H54 (cell line): ENCODE measurements around the gene DDX41.
A peak's percentile ranks its signal among the peaks of the same experiment; 100 is the strongest.

Experiments
- DNase-seq: peaks from one replicate; pipeline ENCODE4 v3.0.0; 2011; ENCODE audit warnings: low spot score, mixed read lengths; ENCODE audit not compliant: insufficient read length
- FAIRE-seq: peaks from 3 replicates; lab custom pipeline; 2011; peaks lifted over from hg19 to GRCh38; lab: Jason Lieb, UNC
- POLR2A ChIP-seq: IDR thresholded peaks from 2 replicates; pipeline ENCODE4 v1.6.1; 2011; ENCODE audit warnings: low read depth, mild to moderate bottlenecking, low read length

The DDX41 gene

DNA sequence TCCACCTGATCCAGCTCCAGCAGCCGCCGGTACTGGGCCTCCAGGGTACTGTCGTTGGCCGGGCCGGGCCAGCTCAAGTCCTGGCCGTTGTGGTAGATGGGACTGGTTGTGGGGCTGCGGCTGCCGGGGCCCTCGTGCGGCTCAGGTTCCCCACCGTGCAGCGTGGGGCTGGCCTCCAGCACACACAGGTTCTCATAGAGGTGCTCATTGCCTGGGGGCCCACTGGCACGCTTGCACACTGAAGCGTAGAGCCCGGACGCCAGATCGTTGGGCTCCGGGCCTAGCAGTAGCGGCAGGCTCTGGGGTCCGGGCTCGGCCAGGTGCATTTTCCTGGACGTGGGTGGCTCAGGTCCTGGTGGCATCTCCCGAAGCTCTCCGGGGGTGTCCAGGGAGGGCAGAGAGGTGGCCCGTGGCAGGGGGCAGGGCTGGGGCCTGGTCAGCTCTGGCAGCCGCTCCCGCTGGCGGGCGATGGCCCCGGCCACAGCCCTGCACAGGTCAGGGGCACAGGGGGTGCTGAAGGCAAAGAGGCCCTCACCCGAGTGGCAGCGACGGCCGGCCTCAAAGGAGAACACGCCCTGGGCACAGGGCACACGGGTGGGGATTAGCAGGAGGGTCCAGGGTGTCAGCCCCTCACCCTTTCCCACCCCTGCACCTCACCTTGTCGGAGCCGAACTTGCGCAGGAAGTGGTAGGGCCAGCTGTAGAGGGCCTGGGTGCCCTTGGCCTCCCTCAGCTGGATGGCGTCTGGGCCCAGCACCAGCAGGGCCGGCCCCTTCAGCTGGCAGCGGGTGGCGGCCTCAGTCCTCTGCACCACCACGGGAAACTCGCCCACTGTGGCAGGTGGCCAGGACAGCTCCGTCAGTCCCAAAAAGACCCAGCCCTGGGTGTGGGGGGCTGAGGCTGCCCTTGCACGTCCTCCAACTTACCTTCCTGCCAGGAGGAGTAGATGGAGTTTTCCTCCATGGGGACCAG is 12.4 kb downstream of the DDX41 start:
- no peak for TF ChIP-seq POLR2A
- no peak for FAIRE-seq
- no peak for DNase-seq

DNA sequence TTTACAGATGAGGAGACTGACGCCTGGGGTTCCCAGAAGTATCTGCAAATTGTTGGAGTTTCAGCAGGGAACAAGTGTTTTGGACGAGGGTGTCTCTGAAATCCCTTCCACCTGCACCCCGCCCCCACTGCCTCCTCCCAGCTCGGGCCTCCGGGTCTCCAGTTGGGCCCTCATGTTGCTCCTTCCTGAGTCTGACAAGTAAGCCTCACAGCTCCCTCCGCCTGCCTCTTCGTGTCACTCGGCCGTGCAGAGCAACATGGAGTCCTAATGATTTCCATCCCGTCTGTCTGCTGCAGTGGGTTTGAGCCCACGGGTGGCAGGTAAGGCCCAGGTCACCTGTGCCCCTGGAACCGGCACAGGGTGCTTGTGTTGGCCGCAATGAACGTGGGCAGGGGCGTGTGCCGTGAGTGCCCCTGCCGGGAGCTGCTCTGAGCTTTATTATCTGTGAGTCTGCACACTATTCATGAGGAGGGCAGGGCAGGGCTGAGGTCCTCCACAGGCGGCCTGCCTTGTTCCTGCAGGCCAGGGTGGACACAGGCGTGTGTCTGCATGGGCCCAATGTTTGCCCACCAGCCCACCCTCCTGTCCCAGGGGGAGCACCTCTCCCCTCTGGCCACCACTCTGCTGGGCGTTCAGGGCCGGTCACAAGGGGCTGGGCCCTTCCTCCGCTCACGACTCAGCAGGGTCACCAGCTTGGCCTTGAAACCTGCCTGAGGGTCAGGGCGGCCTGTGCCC is 13.2 kb downstream of the DDX41 start:
- FAIRE-seq, result no peak
- no peak for DNase-seq

DNA sequence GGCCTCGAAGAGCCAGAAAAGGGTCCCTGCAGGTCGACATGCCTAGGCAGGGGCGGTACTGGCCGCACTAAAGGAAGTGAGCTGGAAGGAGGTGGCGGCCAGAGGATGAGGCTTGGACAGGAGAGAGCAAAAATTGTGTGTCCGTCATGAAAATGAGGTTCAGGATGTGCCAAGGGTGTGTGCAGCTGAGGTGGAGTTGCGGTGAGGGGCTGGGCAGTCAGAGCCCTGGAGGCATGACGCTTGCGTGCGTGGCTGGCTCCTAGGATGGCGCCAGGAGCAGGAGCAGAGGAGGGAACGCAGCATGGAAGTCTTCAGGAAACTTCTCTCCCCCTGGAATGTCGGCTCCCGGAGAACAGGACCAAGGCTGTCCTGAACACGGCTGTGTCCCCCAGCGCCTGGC is 13.9 kb downstream of the DDX41 start:
- DNase-seq, result no peak
- FAIRE-seq, result no peak
- no peak for TF ChIP-seq POLR2A

More for the DNA sequence above, 13.2 kb downstream of the DDX41 start:
- TF ChIP-seq POLR2A, result no peak

DNA sequence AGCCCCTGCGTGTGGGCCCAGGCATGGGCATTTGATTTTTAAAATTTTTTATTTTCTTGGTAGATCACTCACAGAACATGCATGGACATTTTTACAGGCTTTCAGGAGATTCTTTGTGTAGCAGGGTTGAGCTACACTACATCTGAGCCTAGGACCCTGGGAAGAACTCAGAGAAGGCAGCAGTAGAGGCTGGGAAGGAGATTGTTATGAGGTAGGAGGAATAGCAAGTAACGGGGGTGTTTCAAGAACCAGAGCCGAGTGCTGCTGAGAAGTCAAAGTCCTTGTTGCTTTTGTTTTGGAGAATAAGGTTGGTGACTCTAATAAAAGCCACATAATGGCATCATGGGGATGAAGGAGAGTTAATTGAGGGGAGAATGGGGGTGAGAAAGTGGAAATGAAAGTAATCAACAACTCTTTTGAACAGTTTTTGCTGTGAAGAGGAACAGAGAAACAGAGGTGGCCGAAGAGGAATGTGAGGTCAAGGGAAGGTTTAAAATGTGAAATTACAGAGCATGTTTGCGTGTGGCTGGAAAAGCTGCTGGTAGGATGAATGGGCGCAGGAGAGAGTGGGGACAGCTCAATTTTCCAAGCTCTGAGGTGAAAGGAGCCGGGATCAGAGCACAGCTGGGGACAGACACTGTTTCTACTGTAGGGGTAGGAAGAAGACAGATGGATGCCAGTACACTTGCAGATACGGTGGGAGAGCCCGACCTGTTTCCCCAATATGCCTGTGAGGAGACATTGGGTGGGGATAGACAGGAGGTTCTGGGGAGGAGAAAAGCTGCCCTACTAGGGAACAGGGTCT is 14.7 kb downstream of the DDX41 start:
- no peak for DNase-seq
- no peak for FAIRE-seq
- TF ChIP-seq POLR2A, result no peak

DNA sequence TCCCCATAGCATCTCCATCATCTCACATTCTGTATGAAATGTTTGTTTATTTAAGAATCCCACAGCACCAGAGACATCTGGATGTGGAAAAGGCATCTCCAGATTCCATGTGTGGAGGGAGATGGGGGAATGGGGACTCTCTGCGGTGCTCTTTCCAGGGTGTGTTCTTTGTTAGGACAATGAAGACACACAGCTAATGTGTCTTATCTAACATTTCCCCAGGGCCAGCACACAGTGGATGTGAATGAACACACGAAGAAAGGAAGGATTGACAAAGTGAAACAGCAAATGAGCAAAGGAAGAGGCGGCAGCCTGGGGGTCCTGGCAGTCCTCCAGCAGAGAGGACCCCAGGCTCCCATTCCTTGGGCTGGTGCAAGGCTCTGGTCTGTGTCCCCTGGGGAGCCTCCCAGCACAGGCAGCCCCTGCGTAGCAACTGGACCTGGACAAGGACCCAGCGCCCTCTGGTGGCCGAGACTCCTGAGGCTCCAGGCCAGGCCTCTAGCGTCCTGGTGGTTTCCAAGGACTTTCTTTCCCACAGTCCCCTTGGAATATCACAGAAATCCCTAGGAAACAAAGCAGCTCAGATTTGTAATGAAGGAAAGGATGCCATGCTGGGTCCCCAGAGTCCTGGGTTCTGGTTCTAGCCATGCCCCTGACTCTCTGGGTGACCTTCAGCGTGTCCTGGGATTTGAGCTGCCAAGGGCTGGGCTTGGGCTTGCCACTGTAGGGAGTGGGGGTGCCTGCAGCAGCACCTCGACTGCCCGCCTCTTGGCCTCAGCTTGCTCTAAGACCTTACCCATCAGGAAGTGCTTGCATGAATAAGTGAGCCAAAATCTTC is 15.9 kb downstream of the DDX41 start:
- no peak for FAIRE-seq
- TF ChIP-seq POLR2A, result 0 out of 2 replicates have a peak, but pooled peaks have one; percentile 19

DNA sequence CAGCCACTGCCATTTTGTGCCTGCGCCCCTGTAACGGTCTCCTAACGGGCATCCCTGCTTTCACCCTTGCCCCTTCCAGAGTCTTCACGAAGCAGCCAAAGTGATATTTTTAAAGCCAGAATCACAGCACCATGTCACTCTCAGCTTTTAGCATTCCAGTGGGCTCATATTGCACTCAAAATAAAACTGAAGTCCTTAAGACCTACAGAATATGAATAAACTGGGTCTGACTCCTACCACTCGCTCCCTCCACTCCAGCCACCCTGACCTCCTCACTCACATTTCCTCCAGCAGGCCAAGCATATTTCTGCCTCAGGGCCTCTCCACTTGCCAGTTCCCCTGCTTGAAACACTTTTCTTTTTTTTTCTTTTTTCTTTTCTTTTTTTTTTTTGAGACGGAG is 16.9 kb downstream of the DDX41 start:
- FAIRE-seq, result no peak
- no peak for TF ChIP-seq POLR2A
- no peak for DNase-seq

More for the DNA sequence above, 15.9 kb downstream of the DDX41 start:
- peak; percentile 94 for DNase-seq

DNA sequence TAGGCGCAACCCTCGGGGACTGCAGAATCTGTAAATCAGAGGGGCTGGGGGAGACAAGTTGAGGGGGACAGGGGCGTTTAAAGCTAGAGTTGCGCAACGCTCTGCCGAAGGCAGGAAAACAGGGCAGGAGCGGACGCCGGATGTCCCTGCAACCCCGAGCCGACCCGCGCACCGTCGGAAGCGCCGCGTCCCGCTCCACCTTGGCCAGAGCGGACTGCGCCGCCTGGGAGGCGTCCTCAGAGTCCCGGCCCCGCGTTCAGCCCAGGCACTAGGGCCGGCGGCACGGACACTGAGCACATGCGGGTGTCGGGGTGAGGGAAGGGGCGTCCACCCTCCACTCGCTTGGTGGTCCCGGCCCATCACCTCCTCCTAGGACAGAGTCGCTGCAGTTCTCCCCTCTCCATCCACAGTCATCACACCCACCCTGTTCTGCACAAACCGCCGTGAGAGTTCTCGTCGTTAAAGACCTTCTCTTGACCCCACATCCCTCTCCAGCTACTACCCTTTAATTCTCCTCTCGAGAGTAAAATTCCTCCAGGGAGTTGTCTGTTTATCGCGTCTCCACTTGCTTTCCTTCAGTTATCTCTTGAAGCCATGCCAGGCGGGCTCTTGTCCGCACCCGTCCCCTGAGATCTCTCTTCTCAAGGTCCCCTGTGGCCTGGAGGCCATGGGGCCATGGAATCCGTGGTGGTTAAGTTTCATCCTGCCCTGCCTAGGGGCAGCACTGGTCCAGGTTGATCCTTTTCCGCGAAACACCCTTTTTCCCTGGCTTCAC is 18.6 kb downstream of the DDX41 start:
- DNase-seq (no peak), FAIRE-seq (no peak)
- no peak for TF ChIP-seq POLR2A

DNA sequence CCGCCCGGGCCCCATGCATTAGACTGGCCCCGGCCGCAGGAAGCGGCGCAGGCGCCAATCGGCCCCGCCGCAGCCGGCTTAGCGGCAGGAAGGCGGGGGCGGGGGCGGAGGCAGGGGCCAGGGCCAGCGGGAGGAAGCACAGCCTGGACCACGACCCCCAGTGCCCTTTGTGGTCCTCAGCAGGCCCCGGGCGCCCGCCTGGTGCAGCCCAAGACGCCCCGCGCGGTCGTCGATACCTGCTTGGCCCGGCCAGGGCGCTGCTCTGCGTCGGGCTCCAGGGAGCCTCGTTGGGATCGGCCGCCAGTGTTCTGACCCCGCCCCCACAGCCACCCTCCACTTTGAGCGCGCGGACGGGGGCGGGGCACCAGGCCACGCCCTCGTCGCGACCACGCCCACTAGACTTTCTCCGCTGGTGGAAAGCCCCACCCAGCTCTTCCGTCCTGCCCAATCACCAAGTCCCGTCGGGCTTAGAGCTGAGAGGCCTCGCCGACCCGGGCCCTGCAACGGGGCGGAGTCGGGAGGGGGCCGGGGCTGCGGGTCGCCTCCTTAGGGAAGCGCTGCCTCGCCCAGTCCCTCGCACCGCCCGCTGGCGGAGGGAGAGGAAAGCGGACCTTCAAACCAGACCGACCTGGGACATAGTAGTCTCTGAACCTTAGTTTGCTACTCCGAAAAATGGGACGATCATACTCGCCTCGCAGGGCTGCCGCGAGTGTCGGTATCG is 19.3 kb downstream of the DDX41 start, which contains the start of gene PDLIM7:
Gene PDLIM7, minus strand, starts transcription at position 313 of the 721 bp plus-strand sequence. CDS start 1,092 bp downstream, outside the sequence.
- DNase-seq (peak; percentile 96), FAIRE-seq (no peak)
- peak; percentile 95 for TF ChIP-seq POLR2A

DNA sequence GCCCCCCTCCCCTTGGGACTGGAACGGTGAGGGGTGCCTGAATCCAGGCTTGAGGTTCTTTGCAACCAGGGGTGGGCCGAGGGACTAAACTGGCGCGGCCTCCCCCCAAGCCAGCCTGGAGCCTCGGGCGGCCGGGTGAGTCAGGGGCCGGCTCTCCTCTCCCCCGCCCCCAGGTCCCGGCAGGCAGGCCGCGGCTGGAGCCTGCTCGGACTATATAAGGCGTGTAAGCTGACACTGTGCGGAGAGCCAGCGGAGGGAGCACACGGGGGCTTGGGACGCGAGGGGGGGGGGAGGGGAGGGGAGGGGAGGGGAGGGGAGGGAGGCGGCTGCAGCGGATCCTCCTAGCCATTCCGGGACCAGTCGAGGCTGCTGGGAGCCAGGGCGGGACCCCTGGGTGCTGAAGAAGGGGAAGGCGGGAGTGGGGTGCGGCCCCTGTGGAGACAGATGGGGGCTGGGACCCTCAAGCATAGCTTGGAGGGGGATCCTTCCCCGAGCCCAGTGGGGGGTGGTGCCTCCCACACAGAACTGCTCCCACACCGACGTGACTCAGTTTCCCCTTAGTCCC is 20.0 kb downstream of the DDX41 start:
- no peak for FAIRE-seq
- DNase-seq, result peak; percentile 75

DNA sequence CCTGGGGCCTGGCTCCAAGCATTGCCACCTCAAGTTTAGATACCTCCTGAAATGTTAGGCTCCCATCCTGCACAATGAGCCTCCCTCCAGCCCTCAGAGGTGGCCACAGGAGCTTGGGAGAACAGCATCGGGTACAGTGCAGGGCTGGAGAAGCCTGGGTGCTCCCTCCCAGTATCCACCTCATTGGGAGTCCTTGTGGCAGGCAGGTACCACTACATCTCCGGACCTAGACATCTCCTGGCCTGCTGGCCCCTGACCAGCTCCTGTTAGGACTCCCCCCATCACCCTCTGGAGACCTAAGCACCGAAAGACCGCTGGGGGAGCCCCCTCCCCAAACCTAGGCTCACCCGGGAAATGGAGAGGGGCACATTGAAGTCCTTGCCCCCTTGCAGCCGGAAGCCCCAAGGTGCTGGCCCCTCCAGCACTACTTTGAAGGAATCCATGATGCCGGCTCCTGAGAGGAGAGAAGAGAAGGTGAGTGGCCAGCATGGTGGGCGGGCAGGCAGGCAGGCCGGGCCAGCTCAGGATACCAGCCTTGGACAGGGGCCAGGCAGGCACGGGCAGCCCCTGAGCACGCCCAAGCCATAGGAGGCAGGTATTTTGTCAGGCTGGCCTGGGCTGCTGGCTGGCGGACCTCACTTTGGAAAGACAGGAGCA is 20.6 kb downstream of the DDX41 start:
- FAIRE-seq (no peak), DNase-seq (no peak)
- no peak for TF ChIP-seq POLR2A

More for the DNA sequence above, 20.0 kb downstream of the DDX41 start:
- TF ChIP-seq POLR2A, result no peak; the same call in none of the 2 replicates
